Esophagus squamous epithelium (tissue), 5 donors: ENCODE measurements around the gene METTL1. TPM values are rescaled to one million over a fixed set of nuclear protein-coding genes. Genes with fewer than 3 reads are reported as not detected.

ENCODE experiments used
- DNase-seq: peaks from one replicate; lab custom pipeline; 2025; lab: John Stamatoyannopoulos, UW
- H3K27ac ChIP-seq, 4 donors: fragments of 200-600 bp; sonication (generic); one replicate each; pipeline ENCODE4 v1.5.1; 2016 to 2019; ENCODE audit warnings: mild to moderate bottlenecking in 1 of 4
- H3K27me3 ChIP-seq, 4 donors: fragments of 200-600 bp; sonication (generic); 1 replicate in 3 of 4; 2 replicates in 1 of 4; pipeline versions ENCODE4 v1.5.1 to v1.6.0; 2017 to 2021; ENCODE audit warnings: antibody characterized with exemption in 1 of 4
- H3K36me3 ChIP-seq, 3 donors: fragments of 200-600 bp; sonication (generic); one replicate each; pipeline ENCODE4 v1.5.1; 2016 to 2019
- H3K4me1 ChIP-seq, 3 donors: fragments of 200-600 bp; sonication (generic); one replicate each; pipeline ENCODE4 v1.5.1; 2017 to 2019
- H3K4me3 ChIP-seq, 4 donors: fragments of 200-600 bp; sonication (generic); 1 replicate in 3 of 4; 2 replicates in 1 of 4; pipeline ENCODE4 v1.5.1; 2016 to 2019; ENCODE audit warnings: mild to moderate bottlenecking in 2 of 4, moderate library complexity in 1 of 4
- H3K9me3 ChIP-seq, 3 donors: fragments of 200-600 bp; sonication (generic); one replicate each; pipeline ENCODE4 v1.5.1; 2016 to 2019
- POLR2A ChIP-seq, 4 donors: fragments of 450-650 bp; IDR thresholded peaks; one replicate each; pipeline ENCODE4 v1.6.1; 2017; ENCODE audit warnings: antibody characterized with exemption in 4 of 4, mild to moderate bottlenecking in 4 of 4, moderate library complexity in 3 of 4
- WGBS, 2 donors: methylation state at CpG; one replicate each; pipeline ENCODE4 v1.1.5; 2018; 5-methylcytosine and 5-hydroxymethylcytosine counted together
- intact Hi-C: fragments of 100-400 bp; cut with DNase I; formaldehyde crosslinking; loops from one replicate; pipeline ENCODE4 v1.15.0; 2022
- total RNA-seq, 4 donors: library from RNA; depleted of rRNA; stranded (reverse); fragments of >200 nt; gene quantifications; one replicate each; pipeline ENCODE4 v1.1.0, GENCODE V29; 2016
- TF ChIP-seq, protein P1 (sequence below), 6 experiments: fragments of 450-650 bp in 4 of 6; fragments of 200-600 bp in 2 of 6; sonication (generic) in 2 of 6; IDR thresholded peaks; one replicate each; pipeline ENCODE4 v1.5.1; 2016 to 2019; ENCODE audit warnings: antibody characterized with exemption in 6 of 6, mild to moderate bottlenecking in 4 of 6, moderate library complexity in 4 of 6
- donor health status: DM: yes; HTN: yes; CAD: no.

Gene METTL1
- total RNA-seq, 4 donors from 2014 or later: 6.7 to 16.8 (median 11.8) TPM

DNA sequence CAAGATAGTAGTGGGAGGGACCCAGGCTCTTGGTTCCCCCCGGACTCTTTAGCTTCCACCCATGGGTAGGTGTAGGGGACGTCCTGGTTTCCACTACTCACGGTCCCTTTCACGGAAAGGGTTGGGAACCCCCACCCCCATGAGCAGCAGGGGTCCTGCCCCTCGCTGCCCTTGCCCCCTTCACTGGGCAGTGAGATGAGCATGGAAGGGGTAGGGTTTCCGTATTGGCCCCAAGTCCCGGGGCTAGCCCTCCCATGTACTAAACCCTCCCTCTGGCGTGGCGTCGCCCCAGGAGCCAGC lies 46.1 kb downstream of the METTL1 start:
- intact Hi-C loops: no loop called here
- H3K9me3 ChIP-seq: no peaks in the 10 kb centered on the region
- DNase-seq: no peak
- 13% methylated on average over 6 of the region's 10 CpGs; no CpG with 5 or more reads in 1 of the 2 donors for WGBS, 2 donors
- peaks cover 0 to 7% (median 0%) of the 10 kb centered on the region in 4 donors for H3K27me3 ChIP-seq
- peaks cover 0 to 18% (median 9%) of the 10 kb centered on the region in 3 donors for H3K36me3 ChIP-seq
- TF ChIP-seq, protein P1, sequence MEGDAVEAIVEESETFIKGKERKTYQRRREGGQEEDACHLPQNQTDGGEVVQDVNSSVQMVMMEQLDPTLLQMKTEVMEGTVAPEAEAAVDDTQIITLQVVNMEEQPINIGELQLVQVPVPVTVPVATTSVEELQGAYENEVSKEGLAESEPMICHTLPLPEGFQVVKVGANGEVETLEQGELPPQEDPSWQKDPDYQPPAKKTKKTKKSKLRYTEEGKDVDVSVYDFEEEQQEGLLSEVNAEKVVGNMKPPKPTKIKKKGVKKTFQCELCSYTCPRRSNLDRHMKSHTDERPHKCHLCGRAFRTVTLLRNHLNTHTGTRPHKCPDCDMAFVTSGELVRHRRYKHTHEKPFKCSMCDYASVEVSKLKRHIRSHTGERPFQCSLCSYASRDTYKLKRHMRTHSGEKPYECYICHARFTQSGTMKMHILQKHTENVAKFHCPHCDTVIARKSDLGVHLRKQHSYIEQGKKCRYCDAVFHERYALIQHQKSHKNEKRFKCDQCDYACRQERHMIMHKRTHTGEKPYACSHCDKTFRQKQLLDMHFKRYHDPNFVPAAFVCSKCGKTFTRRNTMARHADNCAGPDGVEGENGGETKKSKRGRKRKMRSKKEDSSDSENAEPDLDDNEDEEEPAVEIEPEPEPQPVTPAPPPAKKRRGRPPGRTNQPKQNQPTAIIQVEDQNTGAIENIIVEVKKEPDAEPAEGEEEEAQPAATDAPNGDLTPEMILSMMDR (IDR thresholded peaks at IDR 0.05): no peak
- no peak for TF ChIP-seq POLR2A (IDR thresholded peaks at IDR 0.05)
- peak overlapping the region; percentile 63 to 86 (median 67) for H3K4me3 ChIP-seq
- H3K4me1 ChIP-seq: peaks cover 8 to 26% (median 15%) of the 10 kb centered on the region in 3 donors
- peak overlapping the region; percentile 77 to 88 (median 84) for H3K27ac ChIP-seq

DNA sequence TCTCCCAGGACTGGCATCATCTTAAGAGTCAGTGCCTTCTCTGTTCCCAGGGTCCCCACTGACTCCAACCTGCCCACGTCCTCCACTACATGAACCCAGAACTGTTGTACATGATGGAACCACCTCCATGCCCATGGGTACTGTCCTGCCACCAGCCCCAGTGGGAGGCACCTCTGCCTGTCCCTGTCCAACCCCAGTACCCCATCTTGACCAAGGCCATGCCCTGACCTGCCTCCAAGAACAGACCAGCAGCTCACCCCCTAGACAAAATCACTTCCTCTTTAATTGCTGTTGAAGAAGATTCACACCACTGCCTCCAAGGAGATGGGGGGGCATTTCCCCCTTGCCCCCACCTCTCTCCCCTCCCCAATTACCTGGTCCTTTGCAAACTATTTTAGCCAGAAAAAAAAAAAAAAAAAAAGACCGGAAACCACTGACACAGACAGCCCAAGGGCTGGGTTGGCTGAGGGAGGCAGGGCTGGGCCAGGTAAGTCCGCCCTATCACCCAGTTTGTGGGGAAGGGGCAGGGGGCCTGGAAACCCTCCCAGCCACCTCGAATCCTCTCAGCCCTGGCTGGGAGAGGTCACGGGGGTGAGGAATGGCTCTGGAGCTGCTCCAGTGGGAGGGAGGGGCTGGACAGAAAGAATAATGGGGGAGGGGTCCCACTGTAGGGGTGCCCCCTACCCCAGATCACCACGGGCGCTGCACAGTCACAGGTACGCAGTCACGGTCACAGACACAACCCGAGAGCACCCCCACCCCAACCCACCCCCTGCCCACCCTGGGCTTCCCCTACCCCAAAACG lies 46.8 kb downstream of the METTL1 start:
- intact Hi-C loops: no loop called here
- 55 to 67% methylated on average over 6 to 10 of the region's 11 CpGs for WGBS, 2 donors
- DNase-seq: no peak

DNA sequence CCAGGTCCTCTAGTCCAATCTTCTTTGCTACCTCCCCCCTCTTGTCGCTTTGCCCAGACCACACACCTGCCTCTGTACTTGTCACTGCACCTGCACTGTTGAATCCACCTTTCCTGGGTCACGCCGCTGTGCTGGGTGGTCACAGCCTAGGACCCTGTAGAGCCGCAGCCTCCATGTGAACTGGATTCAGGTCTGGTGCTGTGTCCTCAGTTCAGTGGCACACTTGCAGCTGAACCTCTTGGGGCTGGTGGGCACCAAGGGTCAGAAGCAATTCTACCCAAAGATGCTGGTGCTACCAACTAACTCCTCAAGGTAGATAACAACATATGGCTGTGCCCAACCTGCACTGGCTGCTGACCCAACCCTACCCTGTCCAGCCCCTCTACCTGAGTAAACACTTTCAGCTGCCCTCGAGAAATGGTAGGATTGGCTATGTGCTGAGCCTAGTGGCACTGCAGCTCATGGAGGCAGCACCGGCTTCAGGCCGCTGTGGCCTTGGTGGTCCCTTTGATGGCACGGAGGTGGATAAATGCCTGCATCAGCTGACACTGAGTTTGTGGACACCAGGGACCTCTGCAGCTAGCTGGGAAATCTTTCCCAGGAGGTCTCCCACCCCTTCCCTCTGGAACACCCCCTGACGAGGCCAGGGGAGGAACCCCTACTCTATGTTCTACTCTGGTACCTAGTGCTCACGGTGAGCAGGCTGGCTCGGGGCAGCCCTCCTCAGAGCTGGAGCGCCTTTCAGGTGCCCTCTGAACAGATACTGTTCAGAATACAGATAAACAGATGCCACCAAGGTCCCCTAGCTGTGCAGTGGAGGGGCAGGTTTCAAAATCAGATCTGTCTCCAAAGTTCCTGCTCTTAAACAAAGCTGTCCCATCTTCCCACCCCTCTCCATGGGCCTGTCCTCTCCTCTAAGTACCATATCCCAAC lies 47.6 kb downstream of the METTL1 start:
- H3K4me3 ChIP-seq: no peak overlapping the region
- peaks cover 0 to 31% (median 22%) of the 10 kb centered on the region in 3 donors for H3K36me3 ChIP-seq
- H3K4me1 ChIP-seq: peaks cover 8 to 26% (median 15%) of the 10 kb centered on the region in 3 donors
- peaks cover 0 to 7% (median 0%) of the 10 kb centered on the region in 4 donors for H3K27me3 ChIP-seq
- intact Hi-C loops: no loop called here
- H3K27ac ChIP-seq: no peak overlapping the region
- 82 to 86% methylated on average over 5 to 6 of the region's 12 CpGs for WGBS, 2 donors
- TF ChIP-seq, protein P1 (IDR thresholded peaks at IDR 0.05): no peak
- TF ChIP-seq POLR2A (IDR thresholded peaks at IDR 0.05): no peak
- DNase-seq: no peak
- H3K9me3 ChIP-seq: no peaks in the 10 kb centered on the region

More for the DNA sequence above, 46.8 kb downstream of the METTL1 start:
- Histone ChIP-seq H3K36me3 (peaks cover 0 to 23% (median 15%) of the 10 kb centered on the region in 3 donors), H3K4me1 (peaks cover 8 to 26% (median 15%) of the 10 kb centered on the region in 3 donors), H3K4me3 (peak overlapping the region in 2 of 4 donors; percentile 67 to 86), H3K27me3 (peaks cover 0 to 7% (median 0%) of the 10 kb centered on the region in 4 donors), H3K27ac (no peak overlapping the region), H3K9me3 (no peaks in the 10 kb centered on the region)
- TF ChIP-seq, protein P1 (IDR thresholded peaks at IDR 0.05): no peak
- no peak for TF ChIP-seq POLR2A (IDR thresholded peaks at IDR 0.05)

DNA sequence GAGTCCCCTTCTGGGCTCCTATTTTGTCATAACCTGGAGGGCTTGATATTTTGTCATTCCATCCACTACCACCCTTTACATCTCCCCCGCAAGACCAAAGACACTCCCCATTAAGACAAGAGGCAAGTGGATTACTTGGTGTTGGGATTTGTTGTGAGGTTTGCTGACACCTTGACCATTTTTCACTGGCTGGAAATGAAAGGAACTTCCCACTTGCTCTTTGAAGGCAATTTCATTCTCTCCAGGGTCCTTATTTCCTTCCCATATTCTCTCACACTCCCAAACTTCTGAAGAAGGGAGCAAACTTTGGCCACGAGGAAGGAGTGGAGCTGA lies 48.3 kb downstream of the METTL1 start:
- no peak for TF ChIP-seq POLR2A (IDR thresholded peaks at IDR 0.05)
- TF ChIP-seq, protein P1 (IDR thresholded peaks at IDR 0.05): no peak
- no peaks in the 10 kb centered on the region for H3K9me3 ChIP-seq
- H3K4me1 ChIP-seq: peaks cover 8 to 26% (median 15%) of the 10 kb centered on the region in 3 donors
- 61 to 71% methylated on average over 2 of the region's 2 CpGs for WGBS, 2 donors
- no peak overlapping the region for H3K4me3 ChIP-seq
- H3K27me3 ChIP-seq: peaks cover 0 to 7% (median 0%) of the 10 kb centered on the region in 4 donors
- intact Hi-C loops: no loop called here
- H3K36me3 ChIP-seq: peaks cover 0 to 38% (median 29%) of the 10 kb centered on the region in 3 donors
- DNase-seq: no peak
- no peak overlapping the region for H3K27ac ChIP-seq
